Stimulated activated CD8-positive, alpha-beta memory T cell treated with anti-CD3 and anti-CD28 coated beads, Interleukin-4, amount 100 ng/mL, for 4 hours (primary cell): ENCODE measurements around the gene ATCAY.
"Not testable (repeated sequence)": the region's sequence is repeated elsewhere in the genome, so short reads cannot be mapped to it uniquely, and the experiment has no call there.

ENCODE experiments used
- DNase-seq, 2 donors: peaks; one replicate each; pipeline ENCODE4 v3.0.0-alpha.2; 2020; ENCODE audit warnings: low read depth in 2 of 2, low spot score in 1 of 2

ATCAY gene

DNA sequence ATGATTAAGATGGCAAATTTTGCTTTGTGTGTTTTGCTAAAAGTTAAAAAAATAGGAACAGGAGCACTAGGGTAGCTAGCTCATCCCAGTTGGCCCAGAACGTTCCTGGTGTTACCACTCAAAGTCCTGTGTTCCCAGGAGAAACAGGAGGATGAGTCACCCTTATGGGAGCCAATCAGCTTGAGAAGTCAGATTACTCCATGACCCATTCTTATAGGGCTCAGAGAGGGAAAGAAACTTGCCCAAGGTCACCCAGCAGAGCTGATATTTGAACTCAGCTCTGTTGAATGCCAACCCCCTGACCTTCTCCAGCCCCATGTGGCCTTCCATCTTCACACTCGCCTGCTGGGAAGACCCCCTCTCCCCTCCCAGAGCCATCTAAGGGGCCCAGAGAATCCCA is 65.4 kb downstream of the ATCAY start:
- no peak for DNase-seq

DNA sequence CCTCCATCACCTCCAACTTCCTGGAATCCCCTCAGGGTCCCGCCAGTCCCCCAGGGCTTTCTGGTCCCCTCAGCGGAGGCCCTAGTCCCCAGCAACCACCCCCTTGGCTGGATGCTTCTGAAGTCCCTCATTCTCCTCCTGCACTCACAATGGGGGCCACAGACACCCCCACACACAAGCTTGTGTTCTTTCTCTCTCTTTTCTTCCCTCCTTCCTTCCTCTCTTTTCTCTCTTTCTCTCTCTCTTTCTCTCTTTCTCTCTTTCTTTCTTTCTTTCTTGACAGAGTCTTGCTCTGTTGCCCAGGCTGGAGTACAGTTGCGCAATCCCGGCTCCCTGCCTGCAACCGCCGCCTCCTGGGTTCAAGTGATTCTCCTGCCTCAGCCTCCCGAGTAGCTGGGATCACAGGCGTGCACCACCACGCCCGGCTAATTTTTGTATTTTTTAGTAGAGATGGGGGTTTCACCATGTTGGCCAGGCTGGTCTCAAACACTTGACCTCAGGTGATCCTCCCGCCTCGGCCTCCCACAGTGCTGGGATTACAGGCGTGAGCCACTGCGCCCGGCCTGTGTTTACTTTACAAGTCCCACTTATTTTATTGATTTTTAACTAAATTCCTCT is 66.9 kb downstream of the ATCAY start:
- DNase-seq: not testable (repeated sequence)

DNA sequence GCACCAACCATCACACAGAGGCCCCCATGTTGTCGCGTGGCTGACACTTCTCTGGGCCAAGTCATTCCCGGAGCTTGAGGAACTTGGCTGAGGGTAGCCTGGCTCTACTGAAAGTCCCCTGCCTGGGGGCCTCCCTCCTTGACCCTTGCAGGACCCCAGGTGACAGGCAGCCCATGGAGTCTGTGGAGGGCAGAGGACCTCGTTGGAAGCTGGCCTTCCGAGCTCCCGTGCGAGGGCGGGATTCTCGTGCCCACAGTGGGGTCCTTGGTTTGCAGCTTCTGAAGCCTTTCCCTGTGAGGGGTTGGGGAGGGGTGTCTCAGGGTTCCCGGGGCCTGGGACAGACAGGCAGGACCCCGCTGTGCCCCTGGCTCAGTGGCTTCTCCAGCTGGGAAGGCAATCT is 68.8 kb downstream of the ATCAY start:
- DNase-seq: no peak

DNA sequence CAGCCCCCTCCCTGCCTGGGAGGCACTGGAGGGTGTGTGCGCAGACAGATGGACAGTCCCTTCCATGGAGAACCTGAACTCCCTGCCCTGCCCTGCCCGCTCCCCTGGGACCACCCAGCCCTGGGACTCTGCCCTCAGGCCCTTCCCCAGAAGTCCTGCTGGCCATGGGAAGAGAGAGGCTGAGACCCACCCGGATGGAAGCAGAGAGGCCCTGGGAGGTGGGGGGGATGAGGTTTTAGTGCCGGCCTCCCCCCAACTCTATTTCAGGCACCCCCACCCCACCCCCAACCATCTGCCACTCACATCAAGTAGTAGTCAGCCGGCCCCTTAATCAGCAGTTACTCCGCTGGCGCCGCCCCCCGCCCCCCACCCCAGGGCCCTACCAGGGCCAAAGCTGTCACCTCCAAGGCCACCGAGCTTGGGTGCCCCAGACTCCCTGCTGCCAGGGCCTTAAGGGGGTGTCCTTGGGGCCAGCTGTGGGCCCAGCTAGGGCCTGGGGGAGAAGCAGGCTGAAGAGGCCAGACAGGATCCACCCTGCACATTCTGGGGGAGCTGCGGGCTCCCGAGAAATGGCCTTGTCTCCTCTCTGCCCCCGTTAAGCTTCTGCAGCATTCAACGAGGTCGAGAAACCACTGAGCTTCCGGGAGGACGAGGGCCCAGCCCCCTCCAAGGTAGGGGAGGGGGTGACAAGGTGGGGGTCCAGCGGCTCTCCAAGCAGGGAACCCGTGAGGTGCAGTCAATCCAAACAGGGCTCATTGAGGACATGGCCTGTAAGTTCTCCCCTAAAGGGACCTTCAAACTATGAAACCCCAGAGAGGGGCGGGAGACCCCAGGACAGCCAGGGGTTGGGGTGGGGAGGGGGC is 69.7 kb downstream of the ATCAY start:
- no peak for DNase-seq

DNA sequence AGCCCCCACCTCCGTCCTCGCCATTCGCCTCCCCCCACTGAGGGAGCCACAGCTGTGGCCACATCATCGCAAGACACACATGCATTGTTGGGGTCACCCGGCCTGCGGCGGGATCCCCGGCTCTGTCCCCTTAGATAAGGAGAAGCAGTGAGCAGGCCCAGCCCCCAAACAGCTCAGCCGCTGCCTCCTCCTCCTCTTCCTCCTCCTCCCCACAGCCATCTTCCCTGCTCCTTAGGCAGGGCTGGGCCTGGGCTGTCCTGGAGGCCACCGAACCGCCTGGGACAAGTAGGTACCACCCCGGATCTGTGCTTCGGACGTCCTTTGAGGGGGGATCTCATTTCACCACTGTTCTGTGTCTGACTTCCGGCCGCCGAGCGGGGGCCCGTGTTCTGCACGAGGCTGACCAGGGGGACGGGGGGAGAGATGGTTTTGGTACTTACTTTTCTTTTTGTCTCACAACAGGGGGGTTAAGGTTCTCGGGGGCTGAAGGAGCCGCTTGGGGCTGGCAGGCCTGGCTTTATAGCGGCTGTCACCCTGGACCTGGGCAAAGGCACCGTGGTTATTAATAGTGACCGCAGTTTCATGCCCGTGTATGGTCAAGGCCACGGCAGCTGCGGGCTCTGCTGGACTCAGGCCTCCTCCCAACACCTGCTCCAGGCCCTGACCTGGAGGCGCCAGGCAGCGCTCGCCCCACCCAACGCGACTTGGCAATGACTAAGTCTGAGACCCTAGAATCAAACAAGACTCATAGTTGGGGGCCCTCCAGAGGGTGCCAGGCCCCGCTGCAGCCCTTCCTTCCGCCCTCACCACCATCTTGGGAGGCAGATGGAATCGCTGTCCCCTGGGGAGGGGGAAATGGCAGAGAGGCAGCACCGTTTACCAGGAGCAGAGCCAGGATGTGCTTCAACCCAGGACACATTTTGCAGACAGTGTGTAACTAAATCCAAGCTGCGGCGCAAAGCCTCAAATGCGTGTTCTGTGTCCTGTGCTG is 70.7 kb downstream of the ATCAY start:
- no peak for DNase-seq

DNA sequence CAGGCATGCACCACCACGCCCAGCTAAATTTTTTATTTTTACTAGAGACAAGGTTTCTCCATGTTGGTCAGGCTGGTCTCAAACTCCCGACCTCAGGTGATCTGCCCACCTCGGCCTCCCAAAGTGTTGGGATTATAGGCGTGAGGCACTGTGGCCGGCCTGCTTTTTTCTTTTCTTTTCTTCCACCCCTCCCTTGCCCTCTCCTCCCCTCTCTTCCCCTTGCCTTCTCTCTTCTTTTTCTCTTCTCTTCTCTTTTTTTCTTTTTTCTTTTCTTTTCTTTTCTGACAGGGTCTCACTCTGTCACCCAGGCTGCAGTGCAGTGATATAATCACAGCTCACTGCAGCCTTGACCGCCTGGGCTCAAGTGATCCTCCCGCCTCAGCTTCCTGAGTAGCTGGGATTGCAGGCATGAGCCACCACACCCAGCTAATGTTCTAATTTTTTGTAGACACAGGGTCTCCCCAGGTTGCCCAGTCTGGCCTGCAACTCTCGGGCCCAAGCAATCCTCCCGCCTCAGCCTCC is 72.3 kb downstream of the ATCAY start:
- not testable (repeated sequence) for DNase-seq

- DNase-seq: no peak
These were observed 73.6 kb downstream of the ATCAY start for GRCh38 chr19:3954107-3954506.

DNA sequence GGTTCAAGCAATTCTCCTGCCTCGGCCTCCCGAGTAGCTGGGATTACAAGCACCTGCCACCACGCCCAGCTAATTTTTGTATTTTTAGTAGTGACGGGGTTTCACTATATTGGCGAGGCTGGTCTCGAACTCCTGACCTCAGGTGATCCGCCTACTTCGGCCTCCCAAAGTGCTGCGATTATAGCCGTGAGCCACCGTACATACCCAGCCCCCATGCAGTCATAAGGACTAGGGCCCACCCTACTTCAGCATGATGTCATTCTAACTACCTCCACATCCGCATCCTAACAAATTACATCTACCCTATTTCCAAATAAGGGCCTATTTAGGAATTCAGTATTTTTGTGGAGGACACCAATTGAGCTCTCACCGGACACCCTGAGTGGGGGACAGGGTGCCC is 74.8 kb downstream of the ATCAY start:
- DNase-seq: not testable (repeated sequence)

DNA sequence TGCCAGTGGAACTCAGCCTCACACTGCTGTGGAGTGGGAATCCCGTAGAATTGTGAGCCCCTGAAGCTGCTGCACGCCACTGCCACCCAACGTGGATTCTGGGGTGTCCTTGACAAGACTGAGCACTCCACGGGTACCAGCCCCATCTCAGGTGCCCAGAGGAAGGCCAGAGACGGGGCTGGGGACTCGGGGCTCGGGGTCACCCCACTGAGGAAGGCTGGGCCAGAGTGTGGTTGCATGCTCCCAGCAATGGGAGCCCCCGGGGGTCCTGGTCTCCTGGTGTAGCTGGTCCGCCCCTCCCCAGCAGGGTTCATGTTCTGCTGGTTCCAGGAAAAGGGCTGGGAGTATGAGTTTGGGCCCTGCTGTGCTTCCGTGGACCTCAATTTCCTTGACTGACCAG is 75.2 kb downstream of the ATCAY start:
- no peak for DNase-seq

GRCh38 chr19:3958836-3959765 is 78.6 kb downstream of the ATCAY start:
- DNase-seq: no peak

GRCh38 chr19:3959766-3960131 is 79.3 kb downstream of the ATCAY start:
- DNase-seq: no peak

DNA sequence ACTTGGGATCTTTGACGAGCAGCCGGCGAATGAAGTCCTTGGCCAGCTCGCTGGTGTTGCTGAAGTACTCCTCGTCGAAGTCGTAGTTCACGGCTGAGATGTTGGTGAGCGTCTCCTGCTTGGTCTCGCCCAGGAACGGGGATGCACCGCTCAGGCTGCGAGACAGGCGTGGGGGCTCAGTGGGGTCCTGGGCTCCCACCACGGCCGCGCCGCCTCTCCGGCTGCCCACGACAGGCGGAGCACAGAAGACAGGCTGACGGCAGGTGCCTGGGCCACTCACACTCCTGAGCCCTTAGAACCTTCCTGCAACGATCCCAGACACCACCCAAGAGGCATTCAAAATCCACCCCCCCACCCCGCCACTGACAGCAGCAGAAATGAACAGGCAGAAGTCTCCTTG is 80.5 kb downstream of the ATCAY start:
- no peak for DNase-seq

DNA sequence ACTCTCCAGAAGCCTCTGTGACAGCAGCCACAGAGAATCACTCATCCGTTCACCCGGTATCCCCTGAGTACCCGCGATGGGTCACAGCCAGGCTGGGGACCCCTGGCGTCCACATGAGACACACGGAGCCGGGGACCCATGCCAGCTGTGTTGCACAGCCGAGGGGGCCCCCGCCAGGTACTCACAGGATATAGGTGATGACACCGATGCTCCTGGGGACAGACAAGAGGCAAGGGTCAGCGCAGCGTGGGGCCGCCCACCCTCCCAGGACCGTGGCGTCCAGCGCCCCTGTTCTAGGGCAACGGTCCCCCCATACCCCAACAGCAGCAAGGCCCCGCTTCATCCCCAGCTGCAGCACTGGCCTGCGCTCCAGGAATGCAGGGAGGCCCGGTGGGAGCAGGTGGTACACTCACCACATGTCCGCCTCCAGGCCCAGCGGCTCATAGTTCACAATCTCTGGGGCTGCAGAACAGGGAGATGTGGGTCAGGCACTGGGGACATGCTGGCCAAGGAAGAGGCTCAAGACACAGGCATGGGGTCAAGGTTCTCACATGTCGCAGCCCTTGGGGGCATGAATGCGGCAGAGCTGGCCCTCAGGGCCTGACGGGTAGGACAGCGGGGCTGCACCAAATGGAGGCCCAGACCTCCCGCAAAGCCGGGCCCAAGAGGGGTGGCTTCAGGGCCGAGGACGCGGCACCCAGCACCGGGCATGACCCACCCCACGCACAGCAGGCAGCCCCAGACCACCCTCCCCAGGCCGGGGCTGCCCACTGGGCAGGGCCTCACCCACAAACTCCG is 83.2 kb downstream of the ATCAY start:
- no peak for DNase-seq

GRCh38 chr19:3964256-3965194 is 84.0 kb downstream of the ATCAY start:
- DNase-seq: no peak

- no peak for DNase-seq
These were observed 85.8 kb downstream of the ATCAY start for GRCh38 chr19:3966051-3967017.

DNA sequence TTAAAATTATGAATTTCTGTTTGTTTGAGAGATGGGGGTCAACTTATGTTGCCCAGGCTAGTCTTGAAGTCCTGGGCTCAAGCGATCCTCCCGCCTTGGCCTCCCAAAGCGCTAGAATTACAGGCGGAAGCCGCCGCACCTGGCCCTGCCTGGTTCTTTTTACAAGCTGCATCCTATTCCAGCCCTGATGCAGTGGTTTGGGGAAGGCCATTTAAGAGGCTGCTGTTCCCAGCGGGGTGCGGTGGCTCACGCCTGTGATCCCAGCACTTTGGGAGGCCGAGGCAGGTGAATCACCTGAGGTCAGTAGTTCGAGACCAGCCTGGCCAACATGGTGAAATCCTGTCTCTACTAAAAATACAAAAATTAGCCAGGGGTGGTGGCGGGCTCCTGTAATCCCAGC is 87.5 kb downstream of the ATCAY start:
- not testable (repeated sequence) for DNase-seq
